Glomerular endothelial cell (primary cell): ENCODE data around the gene RIMBP3C. TPM values are rescaled to one million over a fixed set of nuclear protein-coding genes. Genes with fewer than 3 reads are reported as not detected.
"Not testable (repeated sequence)": the region's sequence is repeated elsewhere in the genome, so short reads cannot be mapped to it uniquely, and the experiment has no call there.

Experiments used
- DNase-seq: peaks from one replicate; pipeline ENCODE4 v3.0.0-alpha.2; 2011; ENCODE audit warnings: low read depth, low spot score; ENCODE audit errors: extremely low read depth
- total RNA-seq: library from RNA; depleted of rRNA; stranded (reverse); fragments of >200 nt; gene quantifications from 2 replicates; pipeline ENCODE4 v1.2.3, GENCODE V29; 2015

Gene RIMBP3C
- total RNA-seq, 1 donor from 2014 or later: not detected

DNA sequence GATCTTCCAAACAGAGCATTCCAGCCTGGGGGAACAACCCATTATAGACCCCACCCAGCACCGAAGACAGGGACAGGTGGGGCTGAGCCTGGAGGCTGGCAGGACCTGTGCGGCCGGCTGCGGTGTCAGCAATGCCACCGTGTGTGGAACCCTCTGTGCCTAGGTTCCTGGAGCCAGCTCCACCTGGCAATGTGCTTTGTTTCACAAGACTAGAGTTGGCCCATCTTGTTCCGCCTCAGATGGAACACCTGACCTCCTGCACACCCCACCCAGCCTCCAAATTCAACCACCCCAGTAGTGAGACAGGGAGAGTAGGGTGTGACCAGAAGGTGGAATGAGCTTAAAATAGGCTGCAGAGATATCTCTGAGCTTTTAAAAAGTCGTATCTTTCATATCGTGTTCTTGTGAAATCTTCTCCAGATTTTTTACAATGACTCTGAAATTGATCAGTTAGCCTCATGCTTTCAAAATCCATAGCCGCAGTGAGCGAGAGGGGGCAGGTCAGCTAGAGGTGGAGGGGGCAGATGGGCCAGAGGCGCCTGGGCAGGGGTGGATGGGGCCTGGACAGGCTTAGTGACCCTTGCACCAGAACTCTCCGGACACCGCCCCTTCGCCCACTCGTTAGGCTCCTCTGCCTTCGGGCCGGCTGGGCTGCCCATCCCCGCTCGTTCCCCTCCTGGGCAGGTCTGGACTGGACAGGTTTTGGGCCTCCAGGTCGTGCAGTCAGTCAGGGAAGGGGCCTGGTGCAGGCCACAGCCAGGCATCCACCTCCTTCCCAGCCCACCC is 18.2 kb downstream of the RIMBP3C start:
- not testable (repeated sequence) for DNase-seq

DNA sequence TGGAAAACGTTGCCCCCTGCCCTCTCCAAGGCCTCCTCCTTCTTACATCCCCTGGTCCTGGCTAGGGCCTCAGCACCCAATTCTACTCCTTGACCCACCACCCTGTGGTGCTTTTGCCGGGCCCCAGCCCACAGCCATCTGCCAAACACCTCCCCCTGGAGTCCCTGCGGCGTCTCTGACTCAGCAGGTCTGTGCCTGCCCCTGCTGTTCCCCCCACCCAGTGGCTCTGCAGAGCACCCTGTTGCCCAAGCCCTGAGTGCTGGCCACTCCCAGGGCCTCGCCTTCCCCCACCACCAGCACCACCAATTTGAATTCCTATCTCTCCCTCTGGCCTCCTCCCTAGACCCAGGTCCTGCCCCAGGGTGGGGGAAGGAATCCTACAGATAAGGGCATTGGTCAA is 19.7 kb downstream of the RIMBP3C start:
- not testable (repeated sequence) for DNase-seq

DNA sequence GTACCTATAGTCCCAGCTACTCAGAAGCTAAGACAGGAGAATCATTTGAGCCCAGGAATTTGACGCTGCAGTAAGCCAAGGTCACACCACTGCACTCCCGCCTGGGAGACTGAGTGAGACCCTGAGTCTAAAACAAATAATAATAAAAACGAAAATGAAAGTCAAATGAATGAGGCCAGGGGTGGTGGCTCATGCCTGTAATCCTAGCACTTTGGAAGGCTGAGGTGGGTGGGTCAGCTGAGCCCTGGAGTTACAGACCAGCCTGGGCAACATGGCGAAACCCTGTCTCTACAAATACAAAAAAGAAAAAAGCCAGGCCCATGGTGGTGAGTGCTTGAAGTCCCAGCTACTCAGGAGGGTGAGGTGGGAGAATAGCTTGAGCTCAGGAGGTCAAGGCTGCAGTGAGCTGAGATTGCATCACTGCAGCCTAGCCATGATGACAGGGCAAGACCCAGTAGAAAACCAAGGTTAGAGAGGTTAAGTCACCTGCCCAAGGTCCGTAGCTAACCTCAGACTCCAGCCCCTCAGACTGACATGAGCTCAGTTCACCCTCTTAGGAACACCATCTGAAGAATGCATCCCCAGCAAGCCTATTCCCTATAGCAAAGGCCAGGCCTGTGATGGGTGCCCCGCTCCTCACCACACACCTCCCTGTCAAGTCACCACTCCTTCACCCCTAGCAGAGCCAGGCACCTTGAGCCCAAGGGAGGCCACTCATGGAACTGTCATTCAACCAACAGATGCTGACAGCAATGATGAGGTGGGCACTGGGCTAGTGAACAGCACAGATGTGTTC is 24.4 kb downstream of the RIMBP3C start:
- not testable (repeated sequence) for DNase-seq

DNA sequence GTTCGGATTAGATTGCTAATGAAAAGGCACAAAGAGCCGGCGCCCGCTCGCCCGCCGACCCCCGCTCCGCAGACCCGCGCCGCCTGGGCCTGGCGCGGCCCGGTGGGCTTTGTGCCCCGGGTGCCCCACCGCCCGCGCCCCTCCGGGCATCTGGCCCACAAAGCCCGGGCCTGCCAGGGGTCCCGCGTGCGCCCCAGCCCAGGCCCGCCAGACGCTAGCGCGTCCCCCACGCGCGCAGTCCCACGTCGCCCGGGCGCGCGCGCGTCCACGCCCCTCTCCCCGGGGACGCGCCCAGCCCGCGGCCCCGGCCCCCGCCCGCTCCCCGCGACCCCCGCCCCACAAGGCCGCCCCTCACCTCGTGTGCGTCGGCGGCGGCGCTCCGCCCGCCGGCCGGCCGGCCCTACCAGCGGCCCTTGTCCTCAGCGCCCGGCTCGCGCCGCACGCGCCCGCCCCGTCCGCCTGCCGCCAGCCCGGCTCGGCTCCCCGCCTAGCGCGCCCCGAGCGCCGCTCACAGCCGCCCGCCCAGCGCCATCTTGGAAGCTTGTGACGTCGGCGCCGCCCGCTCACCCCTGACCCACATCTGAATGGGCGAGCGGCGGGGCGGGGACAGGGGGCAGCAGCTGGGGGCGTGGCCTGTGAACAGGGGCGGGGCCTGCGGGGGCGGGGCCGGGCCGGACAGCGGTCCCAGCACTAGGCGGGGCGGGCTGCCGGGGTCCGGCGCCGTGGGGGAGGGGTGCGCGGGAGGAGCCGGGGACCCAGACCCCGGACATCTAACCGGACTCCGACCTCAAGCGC is 34.1 kb downstream of the RIMBP3C start:
- not testable (repeated sequence) for DNase-seq

DNA sequence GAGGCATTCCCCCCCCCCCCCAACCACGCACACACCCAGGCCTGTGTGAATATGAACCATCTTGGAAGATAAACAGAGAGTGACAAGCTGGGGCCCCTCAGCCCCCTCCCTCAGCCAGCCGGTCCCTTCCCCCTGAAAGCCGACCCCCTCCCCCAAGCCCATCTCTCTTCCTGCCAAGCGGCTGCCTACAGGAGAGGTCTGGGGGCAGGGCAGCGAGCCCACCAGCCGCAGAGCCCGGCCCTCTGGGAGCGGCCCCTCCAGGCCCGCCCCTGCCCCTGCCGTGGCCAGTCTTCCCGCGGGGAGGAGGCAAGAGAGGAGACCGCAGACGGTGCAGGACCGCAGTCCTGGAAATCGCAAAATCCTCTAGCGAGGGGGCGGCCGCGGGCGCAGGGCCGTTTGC is 34.7 kb downstream of the RIMBP3C start:
- DNase-seq: not testable (repeated sequence)

DNA sequence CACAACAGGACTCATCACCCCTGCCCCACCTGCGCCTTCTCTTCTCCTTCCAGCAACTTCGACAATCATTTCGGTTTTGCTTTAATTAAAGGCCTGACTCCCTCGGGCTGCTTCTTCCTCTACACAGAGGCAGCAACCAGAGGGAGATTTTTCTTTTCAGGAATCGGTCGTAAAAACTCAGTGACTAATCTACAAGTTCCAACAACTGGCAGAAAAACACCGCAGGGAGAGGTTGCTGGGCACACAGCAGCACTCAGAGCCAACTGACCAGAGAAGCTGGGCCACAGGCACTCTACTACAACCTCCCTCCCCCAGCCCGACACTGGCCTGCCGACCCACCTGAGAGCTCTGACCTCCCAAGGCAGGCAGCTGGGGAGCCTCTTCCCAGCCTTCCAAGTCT is 36.0 kb downstream of the RIMBP3C start:
- DNase-seq: not testable (repeated sequence)

DNA sequence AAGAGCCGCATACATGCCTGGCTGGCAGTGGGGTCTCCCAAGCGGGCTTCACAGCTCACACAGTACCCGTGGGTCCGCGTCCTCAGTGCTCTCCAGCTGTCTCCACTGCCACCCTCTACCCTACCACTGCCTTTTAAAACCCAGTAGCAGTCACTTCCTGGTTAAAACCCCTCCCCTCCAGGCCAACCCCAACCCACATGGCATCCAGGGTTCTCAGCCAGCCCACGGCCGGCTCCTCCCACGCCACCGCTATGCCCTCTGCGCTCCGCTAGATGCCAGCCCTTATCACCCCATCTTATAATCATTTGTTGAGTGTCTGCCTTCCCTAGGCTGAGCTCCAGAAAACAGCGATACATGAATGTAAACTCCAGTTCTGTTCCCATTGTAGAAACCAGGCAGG is 37.1 kb downstream of the RIMBP3C start:
- DNase-seq: not testable (repeated sequence)

DNA sequence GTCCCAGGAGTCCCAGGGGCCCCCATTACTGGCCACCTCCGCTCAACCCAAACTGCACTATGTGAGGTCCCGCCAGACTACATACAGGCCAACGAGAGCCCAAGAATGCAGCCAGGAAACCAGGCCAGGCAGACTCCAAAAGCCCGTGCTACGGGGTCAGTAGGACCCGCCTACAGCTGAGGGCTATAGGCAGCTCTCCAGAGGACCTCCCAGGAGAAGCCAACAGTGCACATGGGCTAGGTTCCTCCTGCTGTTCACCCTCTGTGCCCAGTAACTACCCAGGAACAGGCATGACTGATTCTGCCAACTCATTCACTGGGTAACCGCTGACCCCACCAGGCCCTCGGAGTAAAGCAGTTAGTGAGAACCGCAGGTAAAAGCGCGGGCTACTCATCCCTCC is 39.2 kb downstream of the RIMBP3C start:
- DNase-seq: not testable (repeated sequence)

DNA sequence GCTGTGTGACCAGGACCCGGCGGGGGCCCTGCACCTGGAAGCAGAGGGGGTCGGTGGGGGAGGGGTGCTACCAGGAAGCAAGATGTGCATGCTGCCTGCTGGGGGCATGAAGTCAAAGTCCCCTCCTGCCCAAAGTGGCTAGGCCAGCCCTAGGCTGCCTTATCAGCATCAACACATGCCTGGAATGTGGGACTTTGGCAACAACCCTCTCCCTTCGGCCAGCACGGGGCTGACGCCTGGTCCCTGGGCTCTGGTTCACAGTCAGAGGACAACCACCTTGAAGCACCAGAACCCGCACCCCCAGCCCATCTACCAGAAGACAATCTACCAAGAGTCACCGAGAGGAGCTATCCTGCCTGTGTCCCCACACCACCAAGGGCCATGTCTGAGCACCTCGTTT is 40.9 kb downstream of the RIMBP3C start:
- DNase-seq: not testable (repeated sequence)

DNA sequence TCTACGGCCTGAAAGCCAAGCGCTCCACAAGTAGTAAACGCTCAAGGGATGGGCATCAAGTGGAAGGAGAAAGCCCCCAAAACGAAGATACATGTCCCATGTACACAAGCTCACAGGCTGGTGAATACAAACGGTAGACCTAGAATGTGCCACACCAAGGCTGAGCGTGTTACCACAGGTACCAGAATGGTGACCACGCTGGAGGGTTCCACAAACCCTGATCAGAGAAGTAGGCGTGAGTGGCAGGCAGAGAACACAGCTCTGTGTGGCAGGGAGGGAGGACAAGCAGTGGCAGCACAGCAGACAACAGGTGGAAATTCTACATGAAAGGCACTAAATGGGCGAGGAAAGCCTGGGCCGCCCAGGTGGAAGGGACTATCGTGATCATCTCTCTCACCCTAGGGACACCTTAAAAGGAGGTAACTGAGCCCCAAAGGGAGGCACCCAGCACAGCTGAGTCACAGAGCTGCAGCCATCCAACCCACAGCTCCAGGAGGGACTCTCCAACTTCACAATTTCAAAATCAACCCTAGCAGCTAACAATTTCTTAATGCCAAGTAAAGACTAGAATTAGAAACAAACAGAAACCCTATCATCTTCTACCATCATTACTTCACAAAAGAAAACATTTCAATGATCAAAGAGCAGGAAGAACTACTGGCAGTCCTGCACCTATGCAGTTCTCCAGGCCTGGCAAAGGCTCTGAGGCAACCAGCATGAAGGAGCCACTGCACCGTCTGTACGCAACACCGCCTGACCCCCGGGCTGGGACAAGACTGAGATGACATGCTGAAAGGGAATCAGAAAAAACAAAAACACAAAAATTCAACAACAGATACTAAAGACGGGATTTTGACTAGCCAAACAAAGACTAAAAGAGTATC is 51.4 kb downstream of the RIMBP3C start:
- not testable (repeated sequence) for DNase-seq

DNA sequence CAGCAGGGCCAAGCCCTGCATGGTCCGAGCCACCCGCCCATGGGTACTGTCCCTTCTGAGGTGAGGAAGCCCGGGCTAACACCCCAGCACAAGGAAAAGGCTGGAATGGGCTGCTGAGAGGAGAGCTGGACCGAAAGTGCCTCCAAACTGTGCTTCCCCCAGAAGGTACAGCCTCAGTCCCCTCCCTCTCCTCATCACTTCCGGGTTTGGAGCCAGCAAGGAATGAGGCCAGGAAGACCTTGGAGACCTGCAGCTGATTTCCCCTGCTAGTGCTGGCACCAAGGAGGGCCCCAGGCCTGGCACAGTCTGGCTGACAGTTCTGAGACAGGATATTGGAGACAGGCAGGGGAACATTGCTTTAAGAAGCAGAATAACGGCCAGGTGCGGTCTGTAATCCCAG is 52.8 kb downstream of the RIMBP3C start:
- not testable (repeated sequence) for DNase-seq

DNA sequence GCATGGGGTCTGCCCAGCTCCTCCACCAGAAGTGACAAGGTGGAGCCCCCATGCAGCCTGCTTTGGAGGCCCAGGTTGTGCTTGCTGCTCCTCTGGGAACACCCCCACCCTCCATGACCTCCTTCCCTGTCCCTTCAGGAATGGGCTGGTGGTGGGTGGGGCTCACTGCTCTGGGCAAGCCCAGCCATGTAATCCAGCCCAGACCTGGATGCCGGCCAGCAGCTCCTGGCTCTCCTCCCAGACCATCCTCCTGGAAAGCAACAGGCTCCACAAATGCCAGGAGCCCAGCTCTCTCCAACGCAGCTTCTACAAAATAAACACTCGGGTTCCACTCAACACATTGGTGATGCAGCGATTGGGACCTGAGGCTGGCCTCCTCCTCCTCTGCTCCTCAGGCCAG is 53.3 kb downstream of the RIMBP3C start:
- DNase-seq: not testable (repeated sequence)

Other genes starting within 250 kb of the RIMBP3C start
- gene RIMBP3B, start 167.7 kb downstream of the RIMBP3C start, total RNA-seq: 0.06 TPM in 1 of 2 replicates, not detected in the other
- gene HIC2, start 134.1 kb downstream of the RIMBP3C start, total RNA-seq: 4.3 and 6.2 TPM in 2 replicates
- gene TMEM191C, start 84.1 kb downstream of the RIMBP3C start, total RNA-seq: 1.2 and 2.8 TPM in 2 replicates
- gene UBE2L3, start 16.3 kb upstream of the RIMBP3C start, total RNA-seq: 87.1 and 87.5 TPM in 2 replicates
- gene YDJC, start 78.6 kb upstream of the RIMBP3C start, total RNA-seq: 46.8 and 47.4 TPM in 2 replicates
- gene CCDC116, start 81.3 kb upstream of the RIMBP3C start, total RNA-seq: 0.35 TPM in 1 of 2 replicates, not detected in the other
- 54.7 and 56.6 TPM in 2 replicates for gene SDF2L1, start 90.8 kb upstream of the RIMBP3C start, total RNA-seq
- 29.2 and 44.7 TPM in 2 replicates for gene PPIL2, start 114.6 kb upstream of the RIMBP3C start, total RNA-seq
- gene YPEL1, start 184.3 kb upstream of the RIMBP3C start, total RNA-seq: 5.0 and 8.7 TPM in 2 replicates